ENCODE measurements around the gene IGSF9B. TPM values are rescaled to one million over a fixed set of nuclear protein-coding genes. Genes with fewer than 3 reads are reported as not detected.

The IGSF9B gene
- total RNA-seq, 4 donors from 2014 or later = 21.7 to 130 (median 58.6) TPM

DNA sequence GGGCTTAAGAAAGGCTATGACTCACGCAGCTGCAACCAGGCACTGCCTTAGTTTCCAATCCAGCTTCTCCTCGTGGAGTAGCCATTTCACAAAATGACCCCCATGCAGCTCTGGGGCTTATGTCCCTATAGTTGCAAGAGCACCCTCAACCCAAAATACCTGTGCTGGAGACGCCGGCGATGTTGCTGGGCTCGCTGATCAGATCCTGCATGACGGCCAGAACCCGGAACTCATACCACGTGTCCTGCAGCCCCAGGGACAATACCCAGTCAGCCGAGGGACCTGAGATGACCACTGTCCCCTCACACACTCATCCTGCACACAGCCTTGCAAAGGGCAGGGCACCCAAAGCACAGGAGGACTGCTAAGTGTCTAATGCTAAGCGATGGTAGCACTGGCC is 32.1 kb downstream of the IGSF9B start:
- 89% methylated on average over 11 of the region's 11 CpGs for WGBS
- H3K27ac ChIP-seq (replicated peaks in 1 of 4) = no peak overlapping the region
- intact Hi-C loops (cut with DNase I) = loop anchor here (5.0 kb wide), 1 partner anchor 208 kb away; no protein-coding TSS in a partner anchor
- H3K9me3 ChIP-seq = no peaks in the 10 kb centered on the region
- TF ChIP-seq POLR2A (IDR thresholded peaks at IDR 0.05; ENCODE audit: low read depth) = no peak
- no peak for TF ChIP-seq EP300 (IDR thresholded peaks at IDR 0.05)
- TF ChIP-seq, protein P1, sequence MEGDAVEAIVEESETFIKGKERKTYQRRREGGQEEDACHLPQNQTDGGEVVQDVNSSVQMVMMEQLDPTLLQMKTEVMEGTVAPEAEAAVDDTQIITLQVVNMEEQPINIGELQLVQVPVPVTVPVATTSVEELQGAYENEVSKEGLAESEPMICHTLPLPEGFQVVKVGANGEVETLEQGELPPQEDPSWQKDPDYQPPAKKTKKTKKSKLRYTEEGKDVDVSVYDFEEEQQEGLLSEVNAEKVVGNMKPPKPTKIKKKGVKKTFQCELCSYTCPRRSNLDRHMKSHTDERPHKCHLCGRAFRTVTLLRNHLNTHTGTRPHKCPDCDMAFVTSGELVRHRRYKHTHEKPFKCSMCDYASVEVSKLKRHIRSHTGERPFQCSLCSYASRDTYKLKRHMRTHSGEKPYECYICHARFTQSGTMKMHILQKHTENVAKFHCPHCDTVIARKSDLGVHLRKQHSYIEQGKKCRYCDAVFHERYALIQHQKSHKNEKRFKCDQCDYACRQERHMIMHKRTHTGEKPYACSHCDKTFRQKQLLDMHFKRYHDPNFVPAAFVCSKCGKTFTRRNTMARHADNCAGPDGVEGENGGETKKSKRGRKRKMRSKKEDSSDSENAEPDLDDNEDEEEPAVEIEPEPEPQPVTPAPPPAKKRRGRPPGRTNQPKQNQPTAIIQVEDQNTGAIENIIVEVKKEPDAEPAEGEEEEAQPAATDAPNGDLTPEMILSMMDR (IDR thresholded peaks at IDR 0.05) = no peak
- TF ChIP-seq POLR2AphosphoS5 (IDR thresholded peaks at IDR 0.05) = no peak
- H3K4me1 ChIP-seq = peaks cover 13 to 25% (median 24%) of the 10 kb centered on the region in 4 donors
- peaks cover 0 to 4% (median 0%) of the 10 kb centered on the region in 4 donors for H3K27me3 ChIP-seq
- DNase-seq (ENCODE audit: extremely low spot score) = no peak
- H3K4me3 ChIP-seq = no peak overlapping the region
- peaks cover 56 to 81% (median 75%) of the 10 kb centered on the region in 4 donors for H3K36me3 ChIP-seq

DNA sequence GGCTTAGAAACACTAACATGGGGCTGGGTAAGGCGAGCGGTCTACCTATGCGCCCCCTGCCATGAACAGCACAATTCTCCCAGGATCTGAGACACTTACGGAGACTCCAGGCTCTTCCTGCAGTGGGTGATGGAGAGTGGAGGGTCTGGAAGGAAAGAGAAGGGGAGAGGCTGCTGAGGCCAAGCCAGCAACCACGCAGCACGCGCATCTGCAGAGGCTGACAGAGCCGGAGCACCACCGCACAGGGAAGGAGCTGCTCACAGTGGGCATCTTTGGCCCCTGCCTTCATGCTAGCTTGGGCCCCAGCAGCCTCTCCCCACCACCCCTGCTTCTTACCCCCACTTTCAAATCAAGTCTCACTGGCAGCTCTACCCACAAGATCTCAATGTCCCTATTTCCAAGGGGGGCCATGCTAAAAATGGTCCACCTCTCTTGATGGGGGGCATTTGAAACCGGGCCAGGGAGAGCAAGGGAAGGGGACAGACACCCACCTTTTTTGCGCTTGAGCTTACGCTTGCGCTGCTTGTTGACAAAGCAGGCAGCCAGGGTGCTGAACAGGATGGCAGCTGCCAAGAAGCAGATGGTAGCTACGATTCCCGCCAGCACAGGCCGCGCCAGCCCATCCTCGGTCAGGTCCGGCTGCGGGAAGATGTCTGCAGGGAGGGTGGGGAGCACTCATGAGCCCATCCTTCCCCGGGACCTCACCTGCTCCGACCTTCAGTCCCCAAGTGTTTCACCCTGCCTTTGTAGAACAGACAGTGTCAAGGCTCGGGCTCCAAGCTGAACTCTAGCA is 34.5 kb downstream of the IGSF9B start:
- 93% methylated on average over 17 of the region's 23 CpGs for WGBS
- Histone ChIP-seq H3K27ac (replicated peaks in 1 of 4) (no peak overlapping the region), H3K9me3 (no peaks in the 10 kb centered on the region), H3K4me3 (no peak overlapping the region), H3K27me3 (no peaks in the 10 kb centered on the region), H3K4me1 (peaks cover 0 to 13% (median 8%) of the 10 kb centered on the region in 4 donors), H3K36me3 (peaks cover 57 to 99% (median 90%) of the 10 kb centered on the region in 4 donors)
- intact Hi-C loops (cut with DNase I) = no loop called here
- TF ChIP-seq POLR2A (IDR thresholded peaks at IDR 0.05; ENCODE audit: low read depth) (no peak), EP300 (IDR thresholded peaks at IDR 0.05) (no peak), POLR2AphosphoS5 (IDR thresholded peaks at IDR 0.05) (no peak)
- TF ChIP-seq, protein P1 (IDR thresholded peaks at IDR 0.05) = no peak
- DNase-seq (ENCODE audit: extremely low spot score) = no peak

DNA sequence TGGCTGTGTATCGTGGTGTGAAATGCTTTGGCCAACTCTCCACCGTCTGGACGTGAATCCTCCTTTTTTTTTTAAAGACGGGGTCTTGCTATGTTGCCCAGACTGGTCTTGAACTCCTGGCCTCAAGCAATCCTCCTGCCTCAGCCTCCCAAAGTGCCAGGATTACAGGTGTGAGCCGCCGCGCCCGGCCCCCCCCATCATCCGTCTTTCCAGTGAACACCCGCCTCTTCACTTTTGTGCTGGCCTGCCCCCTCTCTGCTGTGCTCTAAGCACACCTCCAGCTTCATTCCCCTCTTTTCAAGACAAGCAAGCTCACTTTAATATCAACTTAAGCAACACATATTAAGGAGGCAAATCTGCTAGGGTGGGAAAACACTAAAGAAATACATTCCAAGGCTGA is 35.3 kb downstream of the IGSF9B start:
- Histone ChIP-seq H3K4me1 (peaks cover 0 to 12% (median 7%) of the 10 kb centered on the region in 4 donors), H3K27me3 (no peaks in the 10 kb centered on the region), H3K4me3 (no peak overlapping the region), H3K9me3 (no peaks in the 10 kb centered on the region), H3K27ac (replicated peaks in 1 of 4) (no peak overlapping the region), H3K36me3 (peaks cover 58 to 99% (median 89%) of the 10 kb centered on the region in 4 donors)
- DNase-seq (ENCODE audit: extremely low spot score) = no peak
- intact Hi-C loops (cut with DNase I) = no loop called here
- TF ChIP-seq, protein P1 (IDR thresholded peaks at IDR 0.05) = no peak
- TF ChIP-seq POLR2AphosphoS5 (IDR thresholded peaks at IDR 0.05) (no peak), POLR2A (IDR thresholded peaks at IDR 0.05; ENCODE audit: low read depth) (no peak), EP300 (IDR thresholded peaks at IDR 0.05) (no peak)
- WGBS = 88% methylated on average over 10 of the region's 10 CpGs

DNA sequence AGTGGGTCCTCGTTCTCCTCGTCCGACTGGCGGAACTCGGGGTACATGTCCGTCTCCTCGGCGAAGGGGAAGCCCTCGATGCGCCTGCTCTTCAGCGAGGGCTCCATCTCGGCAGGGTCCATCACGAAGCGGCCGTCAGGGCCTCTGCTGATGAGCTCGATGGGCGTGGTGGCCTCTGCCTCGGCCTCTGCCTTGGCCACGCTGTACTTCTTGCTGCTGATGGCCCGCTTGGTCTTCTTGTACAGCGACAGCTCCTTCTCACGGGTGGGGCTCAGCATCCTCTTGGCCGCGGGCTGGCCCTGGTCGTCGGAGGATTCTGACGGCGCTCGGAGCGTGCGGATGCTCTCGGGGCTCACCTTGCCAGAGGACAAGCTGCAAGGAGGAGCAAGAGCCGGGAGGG is 35.7 kb downstream of the IGSF9B start:
- intact Hi-C loops (cut with DNase I) = no loop called here
- 94% methylated on average over 30 of the region's 33 CpGs for WGBS
- DNase-seq (ENCODE audit: extremely low spot score) = no peak
- peaks cover 54 to 99% (median 89%) of the 10 kb centered on the region in 4 donors for H3K36me3 ChIP-seq
- H3K4me3 ChIP-seq = no peak overlapping the region
- TF ChIP-seq, protein P1 (IDR thresholded peaks at IDR 0.05) = no peak
- no peak for TF ChIP-seq EP300 (IDR thresholded peaks at IDR 0.05)
- no peak for TF ChIP-seq POLR2A (IDR thresholded peaks at IDR 0.05; ENCODE audit: low read depth)
- no peak for TF ChIP-seq POLR2AphosphoS5 (IDR thresholded peaks at IDR 0.05)
- H3K27ac ChIP-seq (replicated peaks in 1 of 4) = no peak overlapping the region
- H3K27me3 ChIP-seq = no peaks in the 10 kb centered on the region
- peaks cover 0 to 12% (median 7%) of the 10 kb centered on the region in 4 donors for H3K4me1 ChIP-seq
- H3K9me3 ChIP-seq = no peaks in the 10 kb centered on the region
